ENCODE data around the gene APOD.

Gene APOD

DNA sequence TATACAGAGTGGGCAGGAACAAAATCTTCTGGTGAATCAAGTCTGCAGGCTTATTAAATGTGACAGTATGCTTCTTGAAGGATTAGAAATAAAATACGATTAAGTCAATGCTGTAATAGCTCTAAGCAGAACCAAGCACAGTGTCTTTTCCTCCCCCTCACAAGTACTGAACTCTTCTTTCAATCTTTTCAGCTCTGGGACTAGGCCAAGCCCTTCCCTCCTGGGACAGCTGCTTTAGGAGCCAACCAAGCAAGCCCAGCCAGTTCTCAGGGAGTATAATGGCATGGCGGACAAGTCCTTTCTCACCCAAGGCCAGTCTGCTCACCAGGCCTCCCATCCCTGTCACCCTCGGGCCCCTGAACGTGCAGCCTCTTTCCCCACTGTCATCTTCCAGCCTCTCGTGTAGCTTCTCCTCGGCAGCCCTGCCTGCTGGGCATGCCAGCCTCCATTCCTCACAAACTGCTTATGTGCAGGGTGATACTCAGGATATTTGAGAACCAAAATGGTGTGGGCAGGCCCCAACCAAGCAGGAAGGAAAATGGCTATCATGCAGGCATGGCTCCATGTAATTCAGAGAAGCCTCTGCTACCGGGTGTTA is 32.3 kb downstream of the APOD start:
- DNase-seq, result no peak

DNA sequence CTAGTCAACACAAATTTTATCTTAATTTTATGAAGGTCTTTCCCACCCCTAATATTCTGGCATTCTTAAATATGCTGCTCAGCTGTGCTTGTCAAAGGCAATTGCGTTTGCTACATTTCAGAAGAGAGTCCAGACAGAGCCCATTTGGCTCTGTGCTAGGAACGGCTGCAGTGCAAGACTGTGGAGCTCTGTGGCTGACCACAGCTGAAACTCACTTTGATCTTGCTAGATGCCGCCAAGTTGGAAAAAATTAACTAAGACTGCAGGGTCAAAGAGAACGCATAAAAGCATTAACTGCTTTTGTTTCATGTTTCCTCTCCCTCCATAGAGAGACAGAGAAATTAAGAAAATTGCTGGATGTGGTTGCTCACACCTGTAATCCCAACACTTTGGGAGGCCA is 33.0 kb downstream of the APOD start:
- DNase-seq, result no peak

DNA sequence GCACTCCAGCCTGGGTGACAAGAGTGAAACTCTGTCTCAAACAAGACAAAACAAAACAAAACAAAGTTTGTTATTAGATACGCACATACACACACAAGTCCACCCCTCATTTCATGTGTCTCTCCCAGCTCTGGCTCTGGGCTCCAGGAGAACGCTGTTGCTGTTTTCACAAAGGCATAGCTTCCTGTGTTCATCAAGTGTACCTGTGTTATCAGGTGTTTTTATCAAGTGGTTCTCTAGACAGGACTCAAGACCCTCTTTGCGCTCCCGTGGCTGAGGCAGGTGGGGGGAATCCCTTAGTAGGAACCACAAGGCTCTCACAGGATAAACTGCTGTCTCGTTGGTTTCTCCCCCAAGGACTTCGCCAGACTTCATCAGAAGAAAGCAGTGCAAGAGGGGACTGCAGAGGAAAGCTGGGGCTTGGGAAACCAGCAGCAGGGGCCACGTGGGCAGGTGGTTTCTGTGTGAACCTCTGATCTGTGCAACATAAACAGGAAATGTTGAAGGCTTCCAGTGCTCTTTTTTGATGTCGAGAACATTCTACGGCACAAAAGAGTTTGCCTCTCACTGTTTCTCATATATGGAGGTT is 33.7 kb downstream of the APOD start:
- no peak for DNase-seq

DNA sequence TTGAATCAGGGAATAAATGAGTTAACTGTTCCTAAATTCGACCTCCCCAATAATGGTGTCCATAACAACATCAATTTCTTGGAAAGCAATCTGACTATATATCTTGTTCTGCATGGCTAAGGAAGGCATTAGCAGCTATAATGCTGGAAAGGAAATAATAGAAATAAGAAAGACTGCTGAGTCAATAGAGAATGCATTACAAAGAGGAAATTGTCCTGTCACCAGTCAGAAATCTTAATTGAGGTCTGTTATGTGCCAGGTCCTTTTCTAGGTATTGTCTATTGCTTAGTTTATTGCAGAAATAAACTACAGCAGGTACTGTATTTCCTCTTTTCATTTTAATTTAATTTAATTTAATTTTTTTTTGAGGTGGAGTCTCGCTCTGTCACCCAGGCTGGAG is 34.8 kb downstream of the APOD start:
- no peak for DNase-seq

DNA sequence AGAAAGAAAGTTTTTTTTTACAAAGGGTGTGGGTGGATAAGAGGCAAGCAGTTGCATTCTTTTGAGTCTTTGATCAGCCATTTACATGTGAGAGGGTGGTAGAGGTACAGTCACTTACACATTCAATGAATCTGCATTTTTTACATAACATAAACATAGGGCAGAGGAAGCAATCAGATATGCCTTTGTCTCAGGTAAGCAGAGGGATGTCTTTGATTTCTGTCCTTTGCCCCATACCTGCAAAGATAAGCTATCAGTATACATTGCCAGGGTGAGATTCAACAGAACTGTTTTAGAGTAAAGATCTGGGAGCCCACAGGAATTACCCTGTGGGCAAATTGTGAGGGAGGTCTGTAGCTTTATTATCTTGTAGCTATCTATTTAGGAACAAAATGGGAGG is 35.2 kb downstream of the APOD start:
- no peak for DNase-seq

DNA sequence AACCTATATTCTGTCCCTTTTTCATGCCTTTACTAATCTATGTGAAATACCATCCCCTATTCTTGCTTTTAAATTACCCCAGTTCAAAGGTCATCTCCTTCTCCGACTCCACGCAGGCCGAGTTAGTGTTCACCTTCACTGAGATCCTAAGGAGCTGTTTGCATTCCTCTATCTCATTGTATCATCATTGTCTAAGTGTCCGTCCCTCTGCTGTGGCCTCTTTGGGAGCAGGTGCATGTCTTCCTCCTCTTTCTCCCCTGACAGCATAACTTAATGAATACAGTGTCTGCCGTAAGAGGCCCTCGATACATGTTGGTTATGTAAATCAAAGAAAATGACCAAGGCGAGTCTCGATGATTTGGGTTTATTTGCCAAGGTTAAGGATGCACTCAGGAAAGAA is 35.7 kb downstream of the APOD start:
- DNase-seq, result no peak

DNA sequence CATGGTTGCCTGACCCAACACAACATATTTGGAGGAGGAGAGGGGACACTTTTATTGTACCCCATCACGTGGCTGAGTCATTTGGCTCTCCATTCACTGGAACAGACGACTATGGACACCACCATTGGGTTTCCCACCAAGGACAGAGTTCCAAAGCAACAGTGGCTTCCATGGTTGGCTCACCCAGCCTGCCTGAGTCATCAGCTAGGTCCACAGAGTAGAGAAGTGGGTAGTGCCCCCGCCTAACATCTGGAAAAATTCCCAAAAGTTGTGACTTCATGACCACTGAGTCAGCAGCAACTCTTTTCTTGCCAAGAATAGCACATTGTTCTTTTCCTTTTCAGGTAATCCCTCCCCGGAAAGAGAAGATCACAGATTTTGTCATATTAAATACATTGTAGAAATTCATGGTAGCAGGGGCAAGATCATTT is 37.6 kb downstream of the APOD start:
- no peak for DNase-seq

DNA sequence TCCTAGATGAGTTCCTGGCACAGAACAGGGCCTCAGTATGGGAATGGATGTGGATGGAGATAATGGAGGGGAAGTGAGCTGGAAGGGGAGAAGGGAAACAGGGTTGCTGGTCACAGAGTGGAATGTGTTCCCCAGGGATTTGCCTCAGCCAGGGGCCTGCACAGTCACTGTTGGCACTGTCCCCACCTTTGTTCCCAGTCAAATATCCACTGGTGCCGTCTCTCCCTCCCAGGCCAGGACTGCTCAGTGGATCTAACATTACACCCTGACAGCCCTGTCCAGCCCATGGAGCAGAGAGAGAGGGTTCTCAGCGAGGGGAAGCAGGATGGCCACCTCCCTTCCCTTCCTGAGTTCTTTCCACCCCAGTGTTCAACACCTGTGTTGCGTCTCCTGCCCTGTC is 39.1 kb downstream of the APOD start:
- no peak for DNase-seq

DNA sequence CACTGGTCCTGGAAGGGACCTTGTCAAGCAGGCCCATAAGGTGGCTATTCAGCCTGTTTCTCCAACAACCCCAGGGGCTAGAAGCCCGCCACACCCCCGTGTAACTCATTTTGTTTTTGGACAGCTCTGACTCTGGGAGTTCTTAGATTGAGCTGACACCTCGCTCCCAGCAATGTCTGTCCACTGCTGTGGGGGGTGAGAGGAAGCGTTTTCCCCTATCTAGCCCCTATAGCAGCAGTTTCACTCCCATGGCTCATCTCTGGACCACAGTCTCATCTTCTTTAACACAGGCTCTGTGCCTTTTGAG is 39.6 kb downstream of the APOD start:
- no peak for DNase-seq

DNA sequence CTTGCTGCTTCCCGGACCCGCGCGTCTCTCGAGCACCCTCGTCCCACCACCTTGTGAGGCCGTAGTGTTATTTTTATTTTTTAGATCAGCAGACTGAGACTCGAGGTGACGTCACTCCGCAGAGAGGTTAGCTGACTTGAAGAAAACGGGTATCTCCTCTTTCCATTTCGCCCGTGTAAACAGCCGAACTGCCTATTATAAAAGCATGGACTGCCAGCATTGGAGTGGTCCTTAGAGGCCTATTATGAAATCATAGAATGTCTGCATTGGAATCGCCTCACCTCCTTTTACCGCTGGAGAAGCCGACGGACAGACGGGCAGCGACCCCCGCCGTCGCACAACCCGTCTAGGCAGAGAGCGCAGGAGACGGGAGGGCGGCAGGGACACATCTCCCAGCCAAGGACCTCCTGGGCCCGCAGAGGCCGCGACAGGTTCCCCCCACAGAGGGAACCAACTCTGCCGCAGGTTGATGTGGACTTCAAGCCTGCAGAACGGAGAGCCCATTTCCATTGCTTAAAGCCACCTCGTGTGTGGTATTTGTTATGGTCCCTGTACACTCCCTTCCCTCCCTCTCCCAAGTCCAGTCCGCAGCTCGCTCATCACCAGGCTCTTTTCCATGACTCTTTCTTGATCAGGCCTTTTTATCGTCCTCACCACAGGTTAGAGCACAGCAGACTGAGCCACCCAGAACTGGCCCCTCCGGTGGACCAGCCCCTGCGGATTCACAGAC is 40.1 kb downstream of the APOD start:
- no peak for DNase-seq

DNA sequence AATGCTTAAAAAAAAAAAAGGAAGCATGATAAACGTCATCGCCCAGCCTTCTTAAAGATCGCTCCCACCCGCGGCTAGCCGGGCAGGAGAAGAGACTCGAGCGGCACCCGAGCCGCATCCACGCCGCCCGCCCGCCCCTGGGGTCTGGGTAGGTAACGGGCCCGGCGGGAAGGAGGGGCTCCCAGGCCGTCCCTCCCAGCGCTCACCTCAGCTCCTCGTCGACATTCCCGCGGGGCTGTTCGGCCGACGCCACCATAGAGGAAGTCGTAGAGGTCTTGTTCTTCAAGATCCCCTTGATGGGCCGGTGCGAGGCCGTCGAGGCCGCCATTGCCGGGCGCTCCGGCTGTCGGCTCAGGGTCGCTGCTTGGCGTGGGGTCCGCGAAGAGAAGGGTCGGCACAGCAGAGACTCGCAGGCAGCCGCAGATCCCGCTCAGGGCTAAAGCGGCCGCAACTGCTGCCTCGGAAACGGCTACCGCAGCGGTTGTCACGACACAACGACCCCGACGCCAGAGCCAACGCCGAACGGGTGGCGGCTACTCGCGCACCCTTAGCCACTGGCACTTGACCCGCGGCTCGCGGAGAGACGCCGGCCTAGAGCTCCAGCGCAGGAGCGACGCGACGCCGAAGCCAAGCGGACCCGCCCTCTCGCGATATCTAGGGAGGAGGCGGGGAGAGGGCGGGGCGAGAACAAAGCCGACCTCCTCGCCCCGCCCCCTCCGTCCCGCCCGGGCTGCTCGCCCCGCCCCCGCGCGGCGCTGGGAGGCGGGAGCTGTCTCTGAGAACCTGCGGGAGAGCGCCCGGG is 40.8 kb downstream of the APOD start, which contains the start of gene PPP1R2:
Gene PPP1R2, minus strand, starts transcription at position 628 of the 802 bp plus-strand sequence. Its CDS starts 300 bp downstream, at position 328.
- peak; percentile 96 for DNase-seq

DNA sequence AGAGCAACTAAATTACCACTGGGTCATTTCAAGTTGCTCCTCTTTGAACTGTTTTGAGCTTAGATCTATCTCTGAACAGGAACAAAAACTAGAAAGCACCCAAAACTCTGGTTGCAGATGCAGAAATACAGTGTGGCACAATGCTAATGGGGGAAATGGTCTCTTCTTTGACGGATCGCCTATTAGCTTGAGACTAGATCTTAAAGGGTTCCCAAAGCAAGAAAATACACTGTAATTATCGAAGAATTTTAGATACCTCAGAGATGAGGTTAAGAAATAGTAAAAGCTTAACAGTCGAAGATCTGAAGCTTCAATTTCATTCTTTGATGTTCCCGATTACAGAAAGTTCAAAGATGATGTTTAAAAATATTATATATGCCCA is 41.4 kb downstream of the APOD start:
- no peak for DNase-seq

DNA sequence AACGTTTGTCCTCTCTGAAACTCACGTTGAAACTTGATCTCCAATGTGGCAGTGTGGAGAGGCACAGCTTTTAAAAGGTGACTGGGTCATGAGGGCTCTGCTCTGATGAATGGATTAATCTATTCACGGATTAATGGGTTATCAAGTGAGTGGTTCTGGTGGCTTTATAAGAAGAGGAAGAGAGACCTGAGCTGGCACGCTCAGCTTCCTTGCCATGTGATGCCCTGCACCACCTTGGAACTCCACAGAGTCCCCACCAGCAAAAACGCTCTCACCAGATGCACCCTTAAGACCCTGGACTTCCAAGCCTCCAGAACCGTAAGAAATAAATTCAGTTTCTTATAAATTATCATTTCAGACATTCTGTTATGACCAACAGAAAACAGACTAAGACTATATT is 43.2 kb downstream of the APOD start:
- DNase-seq, result no peak

DNA sequence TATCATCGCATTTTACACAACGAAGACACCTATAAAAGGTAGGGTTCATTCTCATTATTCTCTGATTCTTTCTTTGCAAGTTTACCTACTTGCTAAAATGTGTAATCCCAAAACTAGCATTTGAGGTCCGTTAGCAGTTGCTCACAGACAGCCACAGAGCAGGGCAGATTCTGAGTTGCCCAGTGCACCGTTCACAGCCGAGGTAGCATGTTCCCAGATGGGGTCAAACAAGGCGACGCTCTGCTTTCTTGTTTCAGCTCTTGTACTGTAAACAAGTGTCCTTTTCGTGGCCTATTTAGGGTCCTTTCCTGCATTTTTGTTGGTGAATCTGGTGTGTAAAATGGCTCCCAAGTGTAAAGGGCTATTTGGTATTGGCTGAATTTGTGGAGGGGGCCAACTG is 43.7 kb downstream of the APOD start:
- no peak for DNase-seq

DNA sequence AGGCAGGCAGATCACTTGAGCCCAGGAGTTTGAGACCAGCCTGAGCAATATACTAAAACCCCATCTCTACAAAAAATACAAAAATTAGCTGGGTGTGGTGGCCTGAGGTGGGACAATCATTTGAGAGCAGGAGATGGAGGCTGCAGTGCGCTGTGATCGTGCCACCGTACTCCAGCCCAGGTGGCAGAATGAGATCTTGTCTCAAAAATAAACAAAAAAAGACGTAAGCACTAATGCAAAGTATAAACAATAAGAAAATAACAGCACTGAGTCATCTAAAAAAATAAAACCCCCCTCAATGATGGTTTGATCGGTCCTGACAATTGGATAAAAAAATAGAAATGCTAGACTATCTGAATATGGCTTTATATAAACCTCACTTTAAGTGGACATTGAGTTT is 44.3 kb downstream of the APOD start:
- no peak for DNase-seq

DNA sequence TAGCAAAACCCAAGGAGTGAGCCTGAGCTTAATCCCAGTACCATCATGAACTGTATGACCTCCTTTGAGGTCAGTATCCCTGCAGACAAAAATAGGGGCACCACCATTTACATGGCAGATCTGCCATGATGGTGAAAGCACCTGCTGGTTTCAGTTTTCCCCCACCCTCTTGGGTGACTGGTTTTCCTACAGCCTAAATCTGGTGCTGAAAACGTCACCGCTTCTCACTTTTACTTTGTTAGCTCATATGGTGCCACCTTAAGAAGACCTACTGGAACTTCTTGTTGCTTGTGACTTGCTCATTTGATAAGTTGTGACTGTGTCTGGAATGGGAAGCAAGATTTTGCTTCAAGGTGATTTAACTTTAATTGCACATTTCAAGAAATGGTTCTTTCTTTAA is 45.7 kb downstream of the APOD start:
- DNase-seq, result no peak

DNA sequence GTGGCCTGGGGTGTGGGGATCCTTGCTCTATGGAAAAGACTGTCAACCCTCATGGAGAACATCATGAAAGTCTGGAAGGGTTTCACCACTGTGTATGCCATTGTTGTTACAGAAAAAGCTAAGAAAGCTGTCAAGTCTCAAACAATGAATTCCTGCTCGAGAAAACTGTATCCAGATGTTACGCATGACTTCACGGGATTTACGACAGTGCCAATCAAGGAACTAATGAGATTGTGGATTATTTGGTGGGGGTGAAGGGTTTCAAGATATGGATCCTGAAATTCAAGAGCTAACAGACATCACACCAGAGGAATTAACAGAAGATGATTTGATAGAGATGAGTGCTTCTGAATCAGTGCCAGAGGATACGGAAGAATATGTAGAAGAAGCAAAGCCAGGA is 48.4 kb downstream of the APOD start:
- DNase-seq, result no peak

DNA sequence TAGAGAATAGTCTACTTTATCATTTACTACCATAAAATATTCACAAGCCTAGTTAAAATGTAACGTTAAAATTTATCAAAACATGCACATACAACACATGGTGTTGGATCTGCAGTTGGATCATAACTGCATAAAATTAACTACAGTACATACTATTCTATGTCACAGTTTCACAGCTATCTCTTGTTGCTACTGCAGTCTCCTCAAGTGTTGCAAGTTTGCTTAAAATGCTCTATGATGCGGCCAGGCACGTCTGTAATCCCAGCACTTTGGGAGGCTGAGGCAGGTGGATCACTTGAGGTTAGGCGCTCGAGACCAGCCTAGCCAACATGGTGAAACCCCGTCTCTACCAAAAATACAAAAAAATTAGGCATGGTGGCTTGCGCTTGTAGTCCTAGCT is 50.9 kb downstream of the APOD start:
- no peak for DNase-seq

DNA sequence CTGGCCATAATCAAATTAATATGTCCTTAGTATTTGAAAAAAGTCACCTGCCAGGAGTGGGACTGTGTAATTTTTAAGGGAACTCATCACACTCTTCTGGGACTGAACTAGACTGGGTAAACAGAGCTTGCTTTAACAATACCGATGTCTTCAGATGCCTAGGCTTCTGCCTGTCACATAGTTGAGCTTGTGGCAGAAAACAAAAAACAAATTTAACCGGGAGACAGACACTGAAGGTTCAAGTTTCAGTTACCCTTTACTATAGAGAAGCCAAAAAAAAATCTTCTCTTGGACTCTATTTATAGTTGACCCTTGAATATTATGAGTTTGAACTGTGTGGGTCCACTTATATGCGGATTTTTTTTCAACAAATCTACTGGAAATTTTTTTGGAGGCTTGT is 51.4 kb downstream of the APOD start:
- no peak for DNase-seq

DNA sequence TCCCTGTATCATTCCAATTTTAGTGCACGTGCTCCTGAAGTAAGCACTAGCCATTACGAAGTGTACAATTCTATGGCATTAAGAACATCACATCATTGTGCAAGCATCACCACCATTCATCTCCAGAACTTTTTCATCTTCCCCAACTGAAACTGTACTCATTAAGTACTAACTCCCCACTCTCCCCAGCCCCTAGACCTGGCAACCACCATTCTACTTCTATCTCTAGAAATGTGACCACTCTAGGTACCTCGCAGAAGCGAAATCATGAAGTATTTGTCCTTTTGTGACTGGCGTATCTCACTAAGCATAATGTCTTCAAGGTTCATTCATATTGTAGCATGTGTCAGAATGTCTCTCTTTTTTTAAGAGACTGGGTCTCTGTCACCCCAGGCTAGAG is 52.1 kb downstream of the APOD start:
- DNase-seq, result no peak

DNA sequence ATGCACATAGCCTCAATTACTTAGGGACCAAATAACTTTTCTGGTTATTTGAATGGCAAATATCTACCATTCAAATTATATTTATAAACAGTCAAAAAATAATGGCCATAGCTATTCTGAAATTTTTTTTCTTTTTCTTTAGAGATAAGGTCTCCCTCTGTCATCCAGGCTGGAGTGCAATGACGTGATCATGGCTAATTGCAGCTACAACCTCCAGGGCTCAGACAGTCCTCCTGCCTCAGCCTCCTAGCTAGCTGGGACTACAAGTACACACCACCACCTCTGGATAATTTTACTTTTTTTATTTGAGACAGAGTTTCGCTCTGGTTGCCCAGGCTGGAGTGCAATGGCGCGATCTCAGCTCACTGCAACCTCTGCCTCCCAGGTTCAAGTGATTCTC is 57.2 kb downstream of the APOD start:
- no peak for DNase-seq

DNA sequence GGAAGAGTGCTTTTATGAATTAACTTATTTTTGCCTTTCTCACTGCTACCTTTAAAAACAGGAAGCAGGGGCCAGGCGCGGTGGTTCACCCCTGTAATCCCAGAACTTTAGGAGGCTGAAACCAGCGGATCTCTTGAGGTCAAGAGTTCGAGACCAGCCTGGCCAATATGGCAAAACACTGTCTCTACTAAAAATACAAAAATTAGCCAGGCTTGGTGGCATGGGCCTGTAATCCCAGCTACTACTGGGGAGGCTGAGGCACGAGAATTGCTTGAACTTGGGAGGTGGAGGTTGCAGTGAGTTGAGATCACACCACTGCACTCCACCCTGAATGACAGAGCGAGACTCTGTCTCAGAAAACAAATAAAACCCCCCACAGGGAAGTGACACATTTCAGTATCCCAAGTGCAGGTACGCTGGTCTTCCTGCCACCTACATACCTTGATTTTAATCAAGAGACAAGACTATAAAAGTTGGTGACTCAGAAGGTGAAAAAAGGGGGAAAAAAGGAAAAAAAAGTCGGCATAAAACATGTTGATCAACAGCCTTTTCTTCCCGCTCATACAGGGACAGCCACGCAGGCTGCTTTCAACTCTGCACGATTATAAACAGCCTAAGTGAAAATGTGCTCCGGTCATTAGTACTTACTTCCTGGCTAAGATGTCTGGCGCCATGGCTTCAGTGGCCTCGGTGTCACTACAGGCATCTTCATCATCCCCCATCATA is 59.4 kb downstream of the APOD start:
- DNase-seq, result no peak
